PC-3 (cell line): ENCODE results near the gene DPM1. TPM values are rescaled to one million over a fixed set of nuclear protein-coding genes. Genes with fewer than 3 reads are reported as not detected.

Experiments
- ATAC-seq: fragments of 200-7000 bp; cut with Tn5 transposase; 2 replicates; pipeline ENCODE4 v1.9.1; 2020; ENCODE audit warnings: mild to moderate bottlenecking, moderate library complexity
- BruUV-seq: library from RNA; stranded (reverse); fragments of 400-500 nt; replicated peaks from 2 replicates; lab custom pipeline; 2021; lab: Mats Ljungman, UMichigan
- CTCF ChIA-PET: fragments of 300-600 bp; sonication (Branson Sonifier 250); formaldehyde crosslinking; loops from one replicate; lab custom pipeline; 2022; ENCODE audit warnings: antibody characterized with exemption; lab: Charles Lee
- POLR2A ChIA-PET: fragments of 300-600 bp; sonication (Branson Sonifier 250); formaldehyde crosslinking; loops from one replicate; lab custom pipeline; 2022; ENCODE audit warnings: antibody characterized with exemption; ENCODE audit not compliant: unreplicated experiment; lab: Charles Lee
- DNase-seq: peaks from one replicate; pipeline ENCODE4 v3.0.0-alpha.2; 2015
- H2AFZ ChIP-seq: fragments of 300-600 bp; sonication (generic); 2 replicates; pipeline ENCODE4 v1.6.0; 2016; ENCODE audit warnings: antibody characterized with exemption, low read length
- H3F3A ChIP-seq: fragments of 300-600 bp; sonication (generic); one replicate; pipeline ENCODE4 v1.6.0; 2017; ENCODE audit warnings: antibody characterized with exemption, low read length, control low read depth, mild to moderate bottlenecking; ENCODE audit not compliant: unreplicated experiment
- H3K27ac ChIP-seq: fragments of 300-600 bp; sonication (generic); 2 replicates; pipeline ENCODE4 v1.5.1; 2016; ENCODE audit warnings: mild to moderate bottlenecking, low read length
- H3K27me3 ChIP-seq: fragments of 300-600 bp; sonication (generic); 2 replicates; pipeline ENCODE4 v1.6.1; 2016; ENCODE audit warnings: low read length, mixed read lengths
- H3K36me3 ChIP-seq: fragments of 300-600 bp; sonication (generic); 2 replicates; pipeline ENCODE4 v1.6.1; 2016; ENCODE audit warnings: low read depth, mixed run types, low read length, mixed read lengths
- H3K4me1 ChIP-seq: fragments of 300-600 bp; sonication (generic); 2 replicates; pipeline ENCODE4 v1.5.1; 2016; ENCODE audit warnings: low read length; ENCODE audit not compliant: insufficient read depth
- H3K4me2 ChIP-seq: fragments of 300-600 bp; sonication (generic); 2 replicates; pipeline ENCODE4 v1.6.0; 2016; ENCODE audit warnings: low read length
- H3K4me3 ChIP-seq: fragments of 300-600 bp; sonication (generic); 2 replicates; pipeline ENCODE4 v1.5.1; 2016; ENCODE audit warnings: mild to moderate bottlenecking, low read length, mixed read lengths
- H3K79me2 ChIP-seq: fragments of 300-600 bp; sonication (generic); 2 replicates; pipeline ENCODE4 v1.6.1; 2017; ENCODE audit warnings: low read length, mixed read lengths
- H3K9ac ChIP-seq: fragments of 300-600 bp; sonication (generic); 2 replicates; pipeline ENCODE4 v1.6.0; 2016; ENCODE audit warnings: mild to moderate bottlenecking, low read length
- H3K9me2 ChIP-seq: fragments of 300-600 bp; sonication (generic); replicated peaks from 2 replicates; pipeline ENCODE4 v1.6.1; 2016; ENCODE audit warnings: mixed run types, low read length, mixed read lengths
- H3K9me3 ChIP-seq: fragments of 300-600 bp; sonication (generic); 2 replicates; pipeline ENCODE4 v1.6.1; 2016; ENCODE audit warnings: low read length, mixed read lengths
- H4K20me1 ChIP-seq: fragments of 300-600 bp; sonication (generic); 2 replicates; pipeline ENCODE4 v1.6.1; 2016; ENCODE audit warnings: low read length, mixed read lengths
- CTCF ChIP-seq: fragments of 300-600 bp; sonication (generic); conservative IDR thresholded peaks from 2 replicates; pipeline ENCODE4 v1.5.1; 2017; ENCODE audit warnings: antibody characterized with exemption, low read depth, mild to moderate bottlenecking, low read length
- EZH2 ChIP-seq: fragments of 300-600 bp; sonication (generic); IDR thresholded peaks from one replicate; pipeline ENCODE4 v1.6.1; 2017; ENCODE audit warnings: antibody characterized with exemption, mild to moderate bottlenecking, low read length; ENCODE audit not compliant: unreplicated experiment
- EZH2phosphoT487 ChIP-seq: fragments of 300-600 bp; sonication (generic); IDR thresholded peaks from 2 replicates; pipeline ENCODE4 v1.6.1; 2018; ENCODE audit warnings: mild to moderate bottlenecking, antibody characterized with exemption, low read length, borderline replicate concordance
- intact Hi-C: fragments of 100-400 bp; cut with micrococcal nuclease; formaldehyde crosslinking; loops from 2 replicates; pipeline ENCODE4 v1.9.0; 2023
- total RNA-seq: library from RNA; depleted of rRNA; stranded (reverse); fragments of >200 nt; gene quantifications from 2 replicates; pipeline ENCODE4 v1.2.3, GENCODE V29; 2014

DPM1 gene
- total RNA-seq, 1 experiment from 2014 or later, result 87.0 TPM

DNA sequence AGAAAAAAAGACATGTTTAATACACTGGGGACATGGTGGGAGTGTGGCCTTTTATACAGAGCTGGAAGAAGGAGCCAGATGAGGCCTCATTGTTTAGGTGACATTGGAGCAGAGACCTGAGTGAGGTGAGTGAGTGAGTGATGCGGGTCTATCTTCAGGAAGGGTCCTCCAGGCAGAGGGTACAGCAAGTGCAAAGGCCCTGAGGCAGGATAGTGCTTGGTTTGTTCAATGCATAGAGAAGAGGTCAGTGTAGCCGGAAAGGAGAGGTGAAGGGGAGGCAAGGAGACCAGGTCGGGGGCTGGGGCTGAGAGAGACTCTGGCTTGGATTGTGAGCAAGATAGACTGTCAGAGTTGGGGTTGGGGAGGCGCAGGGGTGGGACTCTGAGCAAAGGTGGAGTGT, 41.0 kb upstream of the DPM1 start:
- ATAC-seq, result no peak
- Histone ChIP-seq H2AFZ (no peak overlapping the region), H3K9me2 (no peaks in the 10 kb centered on the region), H3K4me1 (peaks cover 10% of the 10 kb centered on the region), H3F3A (no peaks in the 10 kb centered on the region), H3K27ac (no peak overlapping the region), H3K4me3 (no peak overlapping the region), H3K9me3 (no peaks in the 10 kb centered on the region), H3K36me3 (no peaks in the 10 kb centered on the region), H4K20me1 (no peaks in the 10 kb centered on the region), H3K79me2 (no peaks in the 10 kb centered on the region), H3K4me2 (no peak overlapping the region), H3K27me3 (no peaks in the 10 kb centered on the region), H3K9ac (no peak overlapping the region)
- BruUV-seq, result no TSS peak
- no peak for DNase-seq
- CTCF ChIA-PET, result no interaction called here
- POLR2A ChIA-PET, result no interaction called here
- TF ChIP-seq EZH2phosphoT487, result no peak
- TF ChIP-seq EZH2, result no peak
- no peak for TF ChIP-seq CTCF
- intact Hi-C loops, result no loop called here

GRCh38 chr20:50996901-50997865, 38.9 kb upstream of the DPM1 start:
- no peak for TF ChIP-seq CTCF
- no peak for TF ChIP-seq EZH2
- TF ChIP-seq EZH2phosphoT487, result no peak
- ATAC-seq (peak; percentile 26; the same call in 1 of the 2 replicates), DNase-seq (peak; percentile 62)
- Histone ChIP-seq H3K79me2 (no peaks in the 10 kb centered on the region), H3K27ac (no peak overlapping the region), H3K36me3 (no peaks in the 10 kb centered on the region), H3K4me2 (peak overlapping the region; percentile 18), H3F3A (no peaks in the 10 kb centered on the region), H3K9me2 (no peaks in the 10 kb centered on the region), H4K20me1 (no peaks in the 10 kb centered on the region), H3K9ac (no peak overlapping the region), H3K9me3 (no peaks in the 10 kb centered on the region), H3K4me1 (peaks cover 10% of the 10 kb centered on the region), H3K4me3 (no peak overlapping the region), H2AFZ (0 out of 2 replicates have a peak overlapping the region, but pooled peaks have one; percentile 13), H3K27me3 (no peaks in the 10 kb centered on the region)
- intact Hi-C loops, result no loop called here
- no TSS peak for BruUV-seq
- POLR2A ChIA-PET, result no interaction called here
- CTCF ChIA-PET, result interaction anchor here (1.3 kb wide), 1 partner anchor 18 kb away, joined by 4 read pairs; no protein-coding TSS in a partner anchor

DNA sequence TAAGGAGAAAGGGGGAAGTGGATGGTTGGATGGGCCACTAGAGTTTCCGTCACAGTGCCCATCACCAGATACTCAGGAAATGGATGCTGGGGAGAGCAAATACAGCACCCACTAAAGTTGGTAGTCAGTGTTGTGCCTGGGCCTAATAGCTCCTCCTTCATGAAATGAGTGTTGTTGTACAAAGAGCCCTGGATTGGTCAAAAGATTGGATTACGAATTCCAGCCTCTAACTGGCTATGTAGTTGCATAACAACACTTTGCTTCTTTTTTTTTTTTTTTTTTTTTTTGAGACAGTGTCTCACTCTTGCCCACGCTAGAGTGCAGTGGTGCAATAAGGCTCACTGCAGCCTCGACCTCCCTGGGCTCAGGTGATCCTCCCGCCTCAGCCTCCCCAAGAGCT, 37.2 kb upstream of the DPM1 start:
- Histone ChIP-seq H3K4me1 (peaks cover 18% of the 10 kb centered on the region), H3K4me2 (no peak overlapping the region), H3K36me3 (no peaks in the 10 kb centered on the region), H2AFZ (no peak overlapping the region), H3K79me2 (no peaks in the 10 kb centered on the region), H3K9me3 (no peaks in the 10 kb centered on the region), H3K27ac (no peak overlapping the region), H3K9ac (no peak overlapping the region), H3K27me3 (no peaks in the 10 kb centered on the region), H3F3A (no peaks in the 10 kb centered on the region), H3K9me2 (no peaks in the 10 kb centered on the region), H4K20me1 (no peaks in the 10 kb centered on the region), H3K4me3 (no peak overlapping the region)
- BruUV-seq, result no TSS peak
- POLR2A ChIA-PET, result no interaction called here
- CTCF ChIA-PET, result no interaction called here
- TF ChIP-seq CTCF (no peak), EZH2 (no peak), EZH2phosphoT487 (no peak)
- ATAC-seq, result no peak
- intact Hi-C loops, result no loop called here
- DNase-seq, result no peak
